ENCODE results near the gene SMAD5. TPM values are rescaled to one million over a fixed set of nuclear protein-coding genes. Genes with fewer than 3 reads are reported as not detected.

The SMAD5 gene
- total and polyA plus RNA-seq, 2 donors (not counting 1 experiment from before 2014, with no cell fraction given) = 9.4 to 38.6 TPM

- no peaks in the 10 kb centered on the region for H3K4me1 Mint-ChIP-seq
- Histone ChIP-seq H3K9ac (ENCODE audit: low read length) (no peak overlapping the region), H3K27me3 (replicated peaks in 1 of 4; ENCODE audit: control extremely low read depth in 1 of 4, control insufficient read depth in 3 of 4, insufficient read depth in 4 of 4, low read length in 3 of 4) (peaks cover 0 to 3% (median 0%) of the 10 kb centered on the region in 4 experiments), H4K20me1 (ENCODE audit: control insufficient read depth, insufficient read depth, low read length, poor library complexity, severe bottlenecking) (no peaks in the 10 kb centered on the region), H3K79me2 (ENCODE audit: control insufficient read depth, insufficient read depth, low read length) (no peaks in the 10 kb centered on the region), H3K36me3 (replicated peaks in 1 of 2; ENCODE audit: control extremely low read depth in 1 of 2, control insufficient read depth in 1 of 2, extremely low read depth in 1 of 2, insufficient read depth in 2 of 2, low read length in 1 of 2) (no peaks in the 10 kb centered on the region), H3K4me2 (replicated peaks; ENCODE audit: low read depth, low read length, poor library complexity, severe bottlenecking) (no peak overlapping the region), H2AFZ (ENCODE audit: insufficient read depth, low read depth, low read length, poor library complexity, severe bottlenecking) (no peak overlapping the region), H3K4me3 (ENCODE audit: control extremely low read depth in 1 of 5, extremely low read depth in 1 of 5, insufficient read depth in 1 of 5, low read depth in 2 of 5, low read length in 4 of 5) (no peak overlapping the region), H3K9me3 (ENCODE audit: control extremely low read depth in 1 of 3, control insufficient read depth in 2 of 3, insufficient read depth in 1 of 3, low read length in 2 of 3) (no peaks in the 10 kb centered on the region), H3K4me1 (ENCODE audit: control insufficient read depth in 2 of 2, insufficient read depth in 2 of 2, low read length in 2 of 2) (no peaks in the 10 kb centered on the region), H3K27ac (ENCODE audit: low read length in 2 of 2) (no peak overlapping the region)
- peaks cover 8% of the 10 kb centered on the region for H3K27me3 Mint-ChIP-seq
- H3K27ac Mint-ChIP-seq = no peak overlapping the region
- WGBS (ENCODE audit: insufficient coverage) = 95% methylated on average over 5 of the region's 6 CpGs
- H3K9me3 Mint-ChIP-seq (ENCODE audit: insufficient read depth) = no peaks in the 10 kb centered on the region
- H3K4me3 Mint-ChIP-seq = no peak overlapping the region
- intact Hi-C loops (cut with micrococcal nuclease) = no loop called here
- CTCF ChIA-PET = no interaction called here
- TF ChIP-seq EZH2 (IDR thresholded peaks at IDR 0.05; ENCODE audit: borderline replicate concordance, insufficient read depth, low read depth, low read length, poor library complexity, severe bottlenecking) = no peak
- no peak for TF ChIP-seq CTCF (IDR thresholded peaks at IDR 0.05)
- POLR2A ChIA-PET = no interaction called here
- ATAC-seq (ENCODE audit: low read depth) (no peak), DNase-seq (no peak)
Observed at GRCh38 chr5:136106351-136107031, 26.2 kb upstream of the SMAD5 start.

- no peak overlapping the region for H3K4me2 ChIP-seq (replicated peaks; ENCODE audit: low read depth, low read length, poor library complexity, severe bottlenecking)
- H3K27ac Mint-ChIP-seq = no peak overlapping the region
- H3K27me3 Mint-ChIP-seq = peaks cover 8% of the 10 kb centered on the region
- no peaks in the 10 kb centered on the region for H4K20me1 ChIP-seq (ENCODE audit: control insufficient read depth, insufficient read depth, low read length, poor library complexity, severe bottlenecking)
- peaks cover 0 to 3% (median 0%) of the 10 kb centered on the region in 4 experiments for H3K27me3 ChIP-seq (replicated peaks in 1 of 4; ENCODE audit: control extremely low read depth in 1 of 4, control insufficient read depth in 3 of 4, insufficient read depth in 4 of 4, low read length in 3 of 4)
- no peaks in the 10 kb centered on the region for H3K4me1 ChIP-seq (ENCODE audit: control insufficient read depth in 2 of 2, insufficient read depth in 2 of 2, low read length in 2 of 2)
- H3K36me3 ChIP-seq (replicated peaks in 1 of 2; ENCODE audit: control extremely low read depth in 1 of 2, control insufficient read depth in 1 of 2, extremely low read depth in 1 of 2, insufficient read depth in 2 of 2, low read length in 1 of 2) = no peaks in the 10 kb centered on the region
- no peaks in the 10 kb centered on the region for H3K4me1 Mint-ChIP-seq
- H2AFZ ChIP-seq (ENCODE audit: insufficient read depth, low read depth, low read length, poor library complexity, severe bottlenecking) = no peak overlapping the region
- intact Hi-C loops (cut with micrococcal nuclease) = no loop called here
- 82% methylated on average over 1 of the region's 2 CpGs for WGBS (ENCODE audit: insufficient coverage)
- CTCF ChIA-PET = no interaction called here
- no peak for ATAC-seq (ENCODE audit: low read depth)
- no peak for DNase-seq
- no peak overlapping the region for H3K4me3 ChIP-seq (ENCODE audit: control extremely low read depth in 1 of 5, extremely low read depth in 1 of 5, insufficient read depth in 1 of 5, low read depth in 2 of 5, low read length in 4 of 5)
- no peak overlapping the region for H3K27ac ChIP-seq (ENCODE audit: low read length in 2 of 2)
- no peaks in the 10 kb centered on the region for H3K9me3 ChIP-seq (ENCODE audit: control extremely low read depth in 1 of 3, control insufficient read depth in 2 of 3, insufficient read depth in 1 of 3, low read length in 2 of 3)
- no peak overlapping the region for H3K9ac ChIP-seq (ENCODE audit: low read length)
- POLR2A ChIA-PET = no interaction called here
- TF ChIP-seq CTCF (IDR thresholded peaks at IDR 0.05) (no peak), EZH2 (IDR thresholded peaks at IDR 0.05; ENCODE audit: borderline replicate concordance, insufficient read depth, low read depth, low read length, poor library complexity, severe bottlenecking) (no peak)
- no peak overlapping the region for H3K4me3 Mint-ChIP-seq
- no peaks in the 10 kb centered on the region for H3K9me3 Mint-ChIP-seq (ENCODE audit: insufficient read depth)
- no peaks in the 10 kb centered on the region for H3K79me2 ChIP-seq (ENCODE audit: control insufficient read depth, insufficient read depth, low read length)
Observed at GRCh38 chr5:136108180-136108611, 24.4 kb upstream of the SMAD5 start.

Data from B cell (primary cell).